ENCODE measurements around the gene TTC39B.

DNA sequence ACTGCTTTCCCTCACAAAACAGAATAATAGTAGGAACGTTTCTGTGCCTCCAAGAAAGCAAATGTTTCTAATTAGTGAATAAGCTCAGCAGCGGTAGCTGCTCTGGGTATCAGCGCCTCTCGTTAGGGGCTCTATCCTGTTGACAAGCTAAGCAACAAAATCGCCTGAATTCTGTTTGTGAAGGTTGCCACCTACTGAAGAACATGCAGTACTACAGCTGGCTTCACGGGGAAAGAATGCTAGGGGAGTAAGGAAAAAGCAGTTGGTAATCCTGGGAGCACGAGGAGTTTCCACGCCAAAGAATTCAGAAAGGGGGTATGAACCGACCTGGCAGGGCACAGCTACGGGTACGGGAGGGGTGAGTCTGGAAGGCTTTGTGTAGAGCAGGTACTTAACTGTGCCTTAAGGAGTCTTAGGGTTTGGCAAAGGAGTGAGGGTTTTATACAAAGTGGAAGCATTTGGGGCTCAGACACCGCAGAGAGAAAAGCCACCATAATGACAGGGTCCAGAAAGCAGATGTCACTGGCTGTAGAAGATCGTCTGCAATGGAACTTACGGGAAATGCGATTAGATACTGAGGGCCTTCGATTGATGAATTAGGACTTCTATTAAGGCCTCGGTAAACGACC, 171.7 kb downstream of the TTC39B start:
- TF ChIP-seq, protein P1, sequence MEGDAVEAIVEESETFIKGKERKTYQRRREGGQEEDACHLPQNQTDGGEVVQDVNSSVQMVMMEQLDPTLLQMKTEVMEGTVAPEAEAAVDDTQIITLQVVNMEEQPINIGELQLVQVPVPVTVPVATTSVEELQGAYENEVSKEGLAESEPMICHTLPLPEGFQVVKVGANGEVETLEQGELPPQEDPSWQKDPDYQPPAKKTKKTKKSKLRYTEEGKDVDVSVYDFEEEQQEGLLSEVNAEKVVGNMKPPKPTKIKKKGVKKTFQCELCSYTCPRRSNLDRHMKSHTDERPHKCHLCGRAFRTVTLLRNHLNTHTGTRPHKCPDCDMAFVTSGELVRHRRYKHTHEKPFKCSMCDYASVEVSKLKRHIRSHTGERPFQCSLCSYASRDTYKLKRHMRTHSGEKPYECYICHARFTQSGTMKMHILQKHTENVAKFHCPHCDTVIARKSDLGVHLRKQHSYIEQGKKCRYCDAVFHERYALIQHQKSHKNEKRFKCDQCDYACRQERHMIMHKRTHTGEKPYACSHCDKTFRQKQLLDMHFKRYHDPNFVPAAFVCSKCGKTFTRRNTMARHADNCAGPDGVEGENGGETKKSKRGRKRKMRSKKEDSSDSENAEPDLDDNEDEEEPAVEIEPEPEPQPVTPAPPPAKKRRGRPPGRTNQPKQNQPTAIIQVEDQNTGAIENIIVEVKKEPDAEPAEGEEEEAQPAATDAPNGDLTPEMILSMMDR (IDR thresholded peaks at IDR 0.05): peak; percentile 79 to 87 (median 82)
- no peak for TF ChIP-seq POLR2A (IDR thresholded peaks at IDR 0.05)
